HepG2 (cell line): ENCODE results near the gene SEC61A2. TPM values are rescaled to one million over a fixed set of nuclear protein-coding genes. Genes with fewer than 3 reads are reported as not detected.

Source experiments
- ATAC-seq: fragments of 200-7000 bp; cut with Tn5 transposase; 3 replicates; pipeline ENCODE4 v1.9.1; 2020; ENCODE audit warnings: mild to moderate bottlenecking, moderate library complexity
- BruUV-seq: library from RNA; stranded (reverse); fragments of 400-500 nt; replicated peaks from 2 replicates; lab custom pipeline; 2021; lab: Mats Ljungman, UMichigan
- CTCF ChIA-PET: fragments of 300-600 bp; formaldehyde crosslinking; extraction: SDS; loops from one replicate; lab custom pipeline; 2021; ENCODE audit warnings: low total read pairs, inconsistent platforms, low intra/inter-chr PET ratio; lab: Yijun Ruan, JAX
- POLR2A ChIA-PET: fragments of 350-600 bp; sonication (Branson Sonifier 250); formaldehyde crosslinking; loops from one replicate; lab custom pipeline; 2020; ENCODE audit warnings: antibody characterized with exemption, inconsistent platforms; lab: Yijun Ruan, JAX
- DNase-seq: peaks from one replicate; pipeline ENCODE4 v3.0.0-alpha.2; 2015; ENCODE audit warnings: low spot score
- FAIRE-seq: peaks from 3 replicates; lab custom pipeline; 2011; peaks lifted over from hg19 to GRCh38; lab: Jason Lieb, UNC
- H2AFZ ChIP-seq: one replicate; pipeline ENCODE4 v1.6.1; 2011; ENCODE audit warnings: low read length, inconsistent platforms
- H3K27ac ChIP-seq: fragments of 300-600 bp; 3 replicates; pipeline ENCODE4 v1.8.0; 2011; ENCODE audit warnings: mixed run types, mild to moderate bottlenecking, mixed read lengths, low read length, inconsistent platforms; ENCODE audit not compliant: insufficient read depth; ENCODE audit errors: extremely low read length
- H3K27me3 ChIP-seq, 2 experiments: fragments of 200-600 bp in 1 of 2; 2 replicates in 1 of 2; 3 replicates in 1 of 2; pipeline versions ENCODE4 v1.6.0 to v1.8.0; 2011; ENCODE audit warnings: low read length in 2 of 2, mild to moderate bottlenecking in 2 of 2, moderate library complexity in 2 of 2, inconsistent platforms in 1 of 2; ENCODE audit not compliant: insufficient read depth in 2 of 2, control insufficient read depth in 1 of 2
- H3K36me3 ChIP-seq, 2 experiments: fragments of 200-600 bp in 1 of 2; replicated peaks in 1 of 2; 2 replicates in 1 of 2; 3 replicates in 1 of 2; pipeline versions ENCODE4 v1.5.1 to v1.8.0; 2011; ENCODE audit warnings: low read length in 2 of 2, inconsistent platforms in 1 of 2; ENCODE audit not compliant: insufficient read depth in 2 of 2, control insufficient read depth in 1 of 2
- H3K4me1 ChIP-seq: 2 replicates; pipeline ENCODE4 v1.5.1; 2012; ENCODE audit warnings: low read length, inconsistent platforms; ENCODE audit not compliant: insufficient read depth
- H3K4me2 ChIP-seq: 2 replicates; pipeline ENCODE4 v1.6.0; 2011; ENCODE audit warnings: low read depth, low read length, inconsistent platforms
- H3K4me3 ChIP-seq, 3 experiments: fragments of 200-600 bp in 1 of 3; sonication (generic), shearing (Covaris generic) in 1 of 3; replicated peaks in 1 of 3; 2 replicates each; pipeline ENCODE4 v1.5.1; 2011 to 2016; ENCODE audit warnings: low read length in 3 of 3, inconsistent platforms in 2 of 3, low read depth in 2 of 3, mild to moderate bottlenecking in 2 of 3, control low read depth in 1 of 3, mixed read lengths in 1 of 3; ENCODE audit not compliant: insufficient read depth in 1 of 3
- H3K79me2 ChIP-seq: one replicate; pipeline ENCODE4 v1.6.1; 2011; ENCODE audit warnings: low read length, inconsistent platforms; ENCODE audit not compliant: insufficient read depth
- H3K9ac ChIP-seq: 2 replicates; pipeline ENCODE4 v1.6.0; 2011; ENCODE audit warnings: mild to moderate bottlenecking, low read depth, low read length, inconsistent platforms; ENCODE audit not compliant: insufficient read depth
- H3K9me3 ChIP-seq: 2 replicates; pipeline ENCODE4 v1.5.1; 2012; ENCODE audit warnings: mild to moderate bottlenecking, low read length
- H4K20me1 ChIP-seq: 2 replicates; pipeline ENCODE4 v1.6.0; 2011; ENCODE audit warnings: inconsistent platforms, mild to moderate bottlenecking, low read length, moderate library complexity; ENCODE audit not compliant: insufficient read depth
- BRCA1 ChIP-seq: sonication (generic); formaldehyde crosslinking; IDR thresholded peaks from 2 replicates; pipeline ENCODE4 v1.4.0; 2020; ENCODE audit warnings: missing genetic modification reagents
- DNMT3B ChIP-seq: conservative IDR thresholded peaks from 2 replicates; pipeline ENCODE4 v1.6.1; 2016; ENCODE audit warnings: missing biosample characterization, control low read depth
- FOXP4 ChIP-seq: sonication (generic); formaldehyde crosslinking; IDR thresholded peaks from 2 replicates; pipeline ENCODE4 v1.4.0; 2020; ENCODE audit warnings: missing genetic modification reagents
- HOXA7 ChIP-seq: sonication (generic); formaldehyde crosslinking; IDR thresholded peaks from 2 replicates; pipeline ENCODE4 v1.8.1; 2022; ENCODE audit warnings: mild to moderate bottlenecking, missing genetic modification reagents, moderate library complexity
- KDM5B ChIP-seq: sonication (generic); formaldehyde crosslinking; IDR thresholded peaks from 2 replicates; pipeline ENCODE4 v1.4.0; 2020; ENCODE audit warnings: missing genetic modification reagents, mild to moderate bottlenecking, borderline replicate concordance
- POLR2G ChIP-seq: fragments of 200-400 bp; formaldehyde crosslinking; IDR thresholded peaks from 2 replicates; pipeline ENCODE4 v1.6.1; 2018; ENCODE audit warnings: mild to moderate bottlenecking, low read depth, low read length, moderate library complexity
- YY1 ChIP-seq: IDR thresholded peaks from 2 replicates; pipeline ENCODE4 v1.6.1; 2011; ENCODE audit warnings: low read length, low read depth, moderate library complexity, mild to moderate bottlenecking; ENCODE audit not compliant: insufficient read depth, insufficient replicate concordance
- ZNF224 ChIP-seq: sonication (generic); formaldehyde crosslinking; IDR thresholded peaks from 2 replicates; pipeline ENCODE4 v1.5.0; 2020; ENCODE audit warnings: mild to moderate bottlenecking, missing genetic modification reagents
- ZSCAN9 ChIP-seq: IDR thresholded peaks from 2 replicates; pipeline ENCODE4 v1.6.1; 2016; ENCODE audit warnings: borderline replicate concordance
- WGBS: methylation state at CpG from one replicate; pipeline ENCODE4 v1.1.6; 2017; ENCODE audit warnings: low lambda C conversion rate; 5-methylcytosine and 5-hydroxymethylcytosine counted together
- in situ Hi-C: cut with HindIII; loops from 2 replicates; pipeline ENCODE4 v1.10.0; 2017; ENCODE audit warnings: low pct_unique_long_range_greater_than_20kb; ENCODE audit not compliant: extremely low pct_ligation_motif_present
- intact Hi-C: fragments of 100-400 bp; cut with micrococcal nuclease; formaldehyde crosslinking; loops from one replicate; pipeline ENCODE4 v1.10.0; 2022; ENCODE audit not compliant: unreplicated experiment
- polyA plus RNA-seq, 8 experiments: library from polyadenylated mRNA; depleted of rRNA in 3 of 8; stranded (reverse) in 7 of 8; unstranded in 1 of 8; fragments of >200 nt; fragmentation: Illumina TruSeq in 4 of 8; extraction: Trizol in 4 of 8; gene quantifications; 2 replicates each; pipeline versions ENCODE4 v1.2.1 to v1.2.3, GENCODE V29; 2011 to 2016; ENCODE audit warnings: low read depth in 4 of 8, missing spikeins in 1 of 8, mixed read lengths in 1 of 8; ENCODE audit not compliant: insufficient read depth in 1 of 8
- total RNA-seq, 5 experiments: library from RNA; depleted of rRNA; stranded (reverse); fragments of >200 nt; fragmentation: Illumina TruSeq; extraction: Trizol; gene quantifications; 2 replicates each; pipeline ENCODE4 v1.2.3, GENCODE V29; 2016; ENCODE audit warnings: low read depth in 1 of 5
- TF ChIP-seq, protein P1 (sequence below): sonication (generic); formaldehyde crosslinking; conservative IDR thresholded peaks from 2 replicates; pipeline ENCODE4 v1.8.0; 2022; ENCODE audit warnings: mild to moderate bottlenecking, moderate library complexity, missing genetic modification reagents
- TF ChIP-seq, protein P2 (sequence below): sonication (generic); formaldehyde crosslinking; IDR thresholded peaks from 2 replicates; pipeline ENCODE4 v1.5.0; 2020; ENCODE audit warnings: mild to moderate bottlenecking, missing genetic modification reagents, moderate library complexity

Gene SEC61A2
- total and polyA plus RNA-seq, 2 of the 13 experiments (the other 11 are each of a cell fraction or from before 2014, with no cell fraction given) = 5.5 to 7.4 TPM

GRCh38 chr10:12144538-12144937 lies 15.1 kb downstream of the SEC61A2 start (continued):
- TF ChIP-seq DNMT3B (CRISPR knock-in tag) (no peak), HOXA7 (CRISPR knock-in tag) (no peak), BRCA1 (CRISPR knock-in tag) (no peak), YY1 (no peak), POLR2G (no peak)
- TF ChIP-seq, protein P1, sequence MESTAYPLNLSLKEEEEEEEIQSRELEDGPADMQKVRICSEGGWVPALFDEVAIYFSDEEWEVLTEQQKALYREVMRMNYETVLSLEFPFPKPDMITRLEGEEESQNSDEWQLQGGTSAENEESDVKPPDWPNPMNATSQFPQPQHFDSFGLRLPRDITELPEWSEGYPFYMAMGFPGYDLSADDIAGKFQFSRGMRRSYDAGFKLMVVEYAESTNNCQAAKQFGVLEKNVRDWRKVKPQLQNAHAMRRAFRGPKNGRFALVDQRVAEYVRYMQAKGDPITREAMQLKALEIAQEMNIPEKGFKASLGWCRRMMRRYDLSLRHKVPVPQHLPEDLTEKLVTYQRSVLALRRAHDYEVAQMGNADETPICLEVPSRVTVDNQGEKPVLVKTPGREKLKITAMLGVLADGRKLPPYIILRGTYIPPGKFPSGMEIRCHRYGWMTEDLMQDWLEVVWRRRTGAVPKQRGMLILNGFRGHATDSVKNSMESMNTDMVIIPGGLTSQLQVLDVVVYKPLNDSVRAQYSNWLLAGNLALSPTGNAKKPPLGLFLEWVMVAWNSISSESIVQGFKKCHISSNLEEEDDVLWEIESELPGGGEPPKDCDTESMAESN (CRISPR knock-in tag) = no peak
- TF ChIP-seq, protein P2, sequence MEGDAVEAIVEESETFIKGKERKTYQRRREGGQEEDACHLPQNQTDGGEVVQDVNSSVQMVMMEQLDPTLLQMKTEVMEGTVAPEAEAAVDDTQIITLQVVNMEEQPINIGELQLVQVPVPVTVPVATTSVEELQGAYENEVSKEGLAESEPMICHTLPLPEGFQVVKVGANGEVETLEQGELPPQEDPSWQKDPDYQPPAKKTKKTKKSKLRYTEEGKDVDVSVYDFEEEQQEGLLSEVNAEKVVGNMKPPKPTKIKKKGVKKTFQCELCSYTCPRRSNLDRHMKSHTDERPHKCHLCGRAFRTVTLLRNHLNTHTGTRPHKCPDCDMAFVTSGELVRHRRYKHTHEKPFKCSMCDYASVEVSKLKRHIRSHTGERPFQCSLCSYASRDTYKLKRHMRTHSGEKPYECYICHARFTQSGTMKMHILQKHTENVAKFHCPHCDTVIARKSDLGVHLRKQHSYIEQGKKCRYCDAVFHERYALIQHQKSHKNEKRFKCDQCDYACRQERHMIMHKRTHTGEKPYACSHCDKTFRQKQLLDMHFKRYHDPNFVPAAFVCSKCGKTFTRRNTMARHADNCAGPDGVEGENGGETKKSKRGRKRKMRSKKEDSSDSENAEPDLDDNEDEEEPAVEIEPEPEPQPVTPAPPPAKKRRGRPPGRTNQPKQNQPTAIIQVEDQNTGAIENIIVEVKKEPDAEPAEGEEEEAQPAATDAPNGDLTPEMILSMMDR (CRISPR knock-in tag) = no peak

DNA sequence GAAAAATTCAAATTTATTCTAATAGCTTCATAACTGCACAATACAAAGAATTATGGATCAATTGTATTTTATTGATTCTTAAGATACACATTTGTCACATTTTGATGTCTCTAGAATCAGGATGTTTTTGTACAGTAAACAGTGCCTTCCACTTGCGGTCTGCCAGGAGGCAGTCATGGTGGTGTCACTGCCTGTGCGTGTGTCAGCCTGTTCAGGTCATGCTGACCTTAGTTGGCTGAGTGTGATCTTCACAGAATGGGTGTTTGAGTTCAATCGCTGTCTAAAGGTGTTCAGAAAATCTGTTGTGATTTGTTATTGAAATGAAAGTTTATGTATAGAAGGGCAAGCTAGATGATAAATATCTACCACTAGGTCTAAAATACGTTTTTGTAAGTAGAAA lies 20.7 kb downstream of the SEC61A2 start:
- Histone ChIP-seq H3K4me2 (no peak overlapping the region), H3K4me1 (peaks cover under 1% of the 10 kb centered on the region; the same call in 1 of the 2 replicates), H3K4me3 (no peak overlapping the region), H3K9ac (no peak overlapping the region), H2AFZ (no peak overlapping the region), H3K36me3 (peaks cover 0 to 9% of the 10 kb centered on the region in 2 experiments; a peak in 1 of 5 replicates), H4K20me1 (no peaks in the 10 kb centered on the region), H3K9me3 (no peaks in the 10 kb centered on the region), H3K27ac (no peak overlapping the region), H3K27me3 (no peaks in the 10 kb centered on the region), H3K79me2 (no peaks in the 10 kb centered on the region)
- CTCF ChIA-PET = no interaction called here
- no peak for ATAC-seq
- WGBS = 77% methylated on average over 4 of the region's 4 CpGs
- BruUV-seq = no TSS peak
- in situ Hi-C loops = no loop called here
- no peak for FAIRE-seq
- intact Hi-C loops = no loop called here
- no peak for DNase-seq
- POLR2A ChIA-PET = no interaction called here
- TF ChIP-seq ZNF224 (CRISPR knock-in tag) (no peak), ZSCAN9 (CRISPR knock-in tag) (no peak), FOXP4 (CRISPR knock-in tag) (no peak), KDM5B (CRISPR knock-in tag) (no peak)
